Liver (tissue), 9 donors: ENCODE results near the gene FGB. TPM values are rescaled to one million over a fixed set of nuclear protein-coding genes. Genes with fewer than 3 reads are reported as not detected.

ENCODE experiments used
- DNase-seq: peaks from one replicate; pipeline ENCODE4 v3.0.0-alpha.2; 2017; ENCODE audit warnings: low spot score
- H3K27ac ChIP-seq, 2 donors: one replicate each; pipeline ENCODE4 v1.7.0; 2013; ENCODE audit warnings: inconsistent platforms in 2 of 2, low read length in 2 of 2, control low read depth in 1 of 2, low read depth in 1 of 2, mild to moderate bottlenecking in 1 of 2
- H3K27me3 ChIP-seq, 4 donors: one replicate each; pipeline versions ENCODE4 v1.6.1 to v1.7.0; 2013; ENCODE audit warnings: low read length in 3 of 4, inconsistent platforms in 1 of 4, mild to moderate bottlenecking in 1 of 4, moderate library complexity in 1 of 4; ENCODE audit not compliant: control insufficient read depth in 4 of 4, insufficient read depth in 4 of 4
- H3K36me3 ChIP-seq, 4 donors: one replicate each; pipeline versions ENCODE4 v1.6.1 to v1.7.0; 2013; ENCODE audit warnings: low read length in 3 of 4, mild to moderate bottlenecking in 3 of 4, low read depth in 1 of 4, moderate library complexity in 1 of 4; ENCODE audit not compliant: control insufficient read depth in 4 of 4, insufficient read depth in 3 of 4
- H3K4me1 ChIP-seq, 4 donors: one replicate each; pipeline versions ENCODE4 v1.6.1 to v1.7.0; 2013; ENCODE audit warnings: low read length in 3 of 4, mild to moderate bottlenecking in 3 of 4, moderate library complexity in 1 of 4; ENCODE audit not compliant: control insufficient read depth in 4 of 4, insufficient read depth in 4 of 4
- H3K4me3 ChIP-seq, 3 donors: one replicate each; pipeline versions ENCODE4 v1.6.1 to v1.7.0; 2013; ENCODE audit warnings: low read length in 3 of 3, control low read depth in 1 of 3, low read depth in 1 of 3, mild to moderate bottlenecking in 1 of 3
- H3K9ac ChIP-seq, 2 donors: one replicate each; pipeline ENCODE4 v1.7.0; 2013; ENCODE audit warnings: low read length in 2 of 2, mild to moderate bottlenecking in 2 of 2, moderate library complexity in 2 of 2, control low read depth in 1 of 2, low read depth in 1 of 2
- H3K9me3 ChIP-seq, 4 donors: one replicate each; pipeline versions ENCODE4 v1.6.1 to v1.7.0; 2013; ENCODE audit warnings: low read length in 3 of 4; ENCODE audit not compliant: control insufficient read depth in 4 of 4
- ATF3 ChIP-seq: IDR thresholded peaks from 2 replicates; pipeline ENCODE4 v1.6.1; 2016; ENCODE audit warnings: antibody characterized with exemption
- CTCF ChIP-seq: fragments of 150-350 bp; IDR thresholded peaks from 2 replicates; pipeline ENCODE4 v1.5.1; 2017; ENCODE audit warnings: improper control_type of control experiment, low read depth, low read length; ENCODE audit not compliant: missing input control
- EGR1 ChIP-seq, 2 donors: IDR thresholded peaks; 2 replicates each; pipeline ENCODE4 v1.6.1; 2016 to 2018; ENCODE audit warnings: antibody characterized with exemption in 2 of 2, low read depth in 2 of 2
- FOXA1 ChIP-seq: IDR thresholded peaks from 2 replicates; pipeline ENCODE4 v1.6.1; 2016; ENCODE audit warnings: antibody characterized with exemption
- FOXA2 ChIP-seq: IDR thresholded peaks from 2 replicates; pipeline ENCODE4 v1.6.1; 2016; ENCODE audit warnings: antibody characterized with exemption
- GABPA ChIP-seq, 2 donors: IDR thresholded peaks in 1 of 2; conservative IDR thresholded peaks in 1 of 2; 2 replicates each; pipeline ENCODE4 v1.6.1; 2016; ENCODE audit warnings: antibody characterized with exemption in 2 of 2, mild to moderate bottlenecking in 1 of 2, moderate library complexity in 1 of 2
- HNF4A ChIP-seq, 2 donors: conservative IDR thresholded peaks; 2 replicates each; pipeline ENCODE4 v1.6.1; 2016; ENCODE audit warnings: antibody characterized with exemption in 2 of 2, mild to moderate bottlenecking in 2 of 2
- HNF4G ChIP-seq: IDR thresholded peaks from 2 replicates; pipeline ENCODE4 v1.6.1; 2016; ENCODE audit warnings: antibody characterized with exemption
- JUND ChIP-seq, 2 donors: IDR thresholded peaks; 2 replicates each; pipeline ENCODE4 v1.6.1; 2016; ENCODE audit warnings: antibody characterized with exemption in 2 of 2
- MAX ChIP-seq: IDR thresholded peaks from 2 replicates; pipeline ENCODE4 v1.6.1; 2016; ENCODE audit warnings: antibody characterized with exemption
- NR2F2 ChIP-seq: IDR thresholded peaks from 2 replicates; pipeline ENCODE4 v1.6.1; 2016; ENCODE audit warnings: antibody characterized with exemption
- RAD21 ChIP-seq, 2 donors: IDR thresholded peaks; 2 replicates each; pipeline ENCODE4 v1.6.1; 2016; ENCODE audit warnings: antibody characterized with exemption in 2 of 2, mild to moderate bottlenecking in 2 of 2
- REST ChIP-seq: IDR thresholded peaks from 2 replicates; pipeline ENCODE4 v1.6.1; 2016; ENCODE audit warnings: antibody characterized with exemption, mild to moderate bottlenecking
- RXRA ChIP-seq, 2 donors: IDR thresholded peaks; 2 replicates each; pipeline ENCODE4 v1.6.1; 2017 to 2018; ENCODE audit warnings: antibody characterized with exemption in 2 of 2, mild to moderate bottlenecking in 1 of 2
- SP1 ChIP-seq: IDR thresholded peaks from 2 replicates; pipeline ENCODE4 v1.6.1; 2018; ENCODE audit warnings: antibody characterized with exemption, mild to moderate bottlenecking
- TAF1 ChIP-seq: conservative IDR thresholded peaks from 2 replicates; pipeline ENCODE4 v1.6.1; 2016; ENCODE audit warnings: antibody characterized with exemption, mild to moderate bottlenecking
- YY1 ChIP-seq: IDR thresholded peaks from 2 replicates; pipeline ENCODE4 v1.6.1; 2016; ENCODE audit warnings: antibody characterized with exemption, mild to moderate bottlenecking
- ZBTB33 ChIP-seq: IDR thresholded peaks from 2 replicates; pipeline ENCODE4 v1.6.1; 2016; ENCODE audit warnings: antibody characterized with exemption
- WGBS: extraction: QIAGEN DNeasy Blood & Tissue Kit; methylation state at CpG from one replicate; pipeline ENCODE4 v1.1.7; 2013; 5-methylcytosine and 5-hydroxymethylcytosine counted together
- polyA plus RNA-seq, 2 donors: library from polyadenylated mRNA; stranded (reverse) in 1 of 2; unstranded in 1 of 2; fragments of 200-250 nt in 1 of 2; fragments of >200 nt in 1 of 2; fragmentation: Nextera tagmentation in 1 of 2; extraction: Ambion mirVana in 1 of 2; gene quantifications; one replicate each; pipeline versions ENCODE4 v1.2.1 to v1.2.3, GENCODE V29; 2013 to 2015
- total RNA-seq, 2 donors: library from RNA; depleted of rRNA; stranded (reverse); fragments of >200 nt; gene quantifications; one replicate each; pipeline ENCODE4 v1.2.3, GENCODE V29; 2014
- donor health status: healthy.
- donor health status: healthy.
- donor health status: healthy.
- donor health status: healthy.
- donor health status: healthy.

Gene FGB
- total and polyA plus RNA-seq, 4 donors: 11,318 to 21,431 (median 15,382) TPM

GRCh38 chr4:154590329-154591006, 27.7 kb downstream of the FGB start, which contains the start of gene FGA:
Gene FGA (minus strand): TSS chr4:154590742. CDS start chr4:154590687, 55 bp downstream.
- Histone ChIP-seq H3K36me3 (peaks cover 2 to 35% (median 28%) of the 10 kb centered on the region in 4 donors), H3K9ac (peak within 1 kb of the TSS; percentile 93 to 97), H3K9me3 (no peaks in the 10 kb centered on the region), H3K4me1 (peaks cover 5 to 57% (median 39%) of the 10 kb centered on the region in 4 donors), H3K4me3 (peak within 1 kb of the TSS; percentile 43 to 99 (median 94)), H3K27ac (peak within 1 kb of the TSS; percentile 84), H3K27me3 (no peaks in the 10 kb centered on the region)
- DNase-seq: peak; percentile 54
- 29% methylated on average over 3 of the region's 3 CpGs for WGBS
- TF ChIP-seq JUND (IDR thresholded peaks at IDR 0.05) (peak; percentile 75 to 90), FOXA2 (peak; percentile 89), ATF3 (peak; percentile 43), CTCF (no peak), MAX (peak; percentile 88), HNF4A (conservative IDR thresholded peaks at IDR 0.05) (peak; percentile 79 to 89), SP1 (peak; percentile 96), EGR1 (IDR thresholded peaks at IDR 0.05; ENCODE audit: low read depth in 2 of 2) (peak in 1 of 2 donors; percentile 27), RAD21 (IDR thresholded peaks at IDR 0.05) (peak; percentile 38 to 51), GABPA (IDR thresholded peaks at IDR 0.05 in 1 of 2, conservative IDR thresholded peaks at IDR 0.05 in 1 of 2) (peak in 1 of 2 donors; percentile 48), RXRA (IDR thresholded peaks at IDR 0.05) (peak; percentile 85 to 95), ZBTB33 (peak; percentile 86), REST (peak; percentile 92), NR2F2 (peak; percentile 15), FOXA1 (peak; percentile 90), TAF1 (peak; percentile 98), YY1 (peak; percentile 86), HNF4G (peak; percentile 55)
